ENCODE results near the gene TCN2.

GRCh38 chr22:30627471-30627870 is 20.5 kb downstream of the TCN2 start:
- TF ChIP-seq CTCF (IDR thresholded peaks at IDR 0.05): no peak
- no peak for TF ChIP-seq POLR2A (IDR thresholded peaks at IDR 0.05)

Data from sigmoid colon (tissue), 3 donors.